Hippocampal formation (tissue), 2 donors: ENCODE results near the gene PRDM16.

ENCODE experiments used
- DNase-seq, 2 donors: peaks; one replicate each; lab custom pipeline; 2025; lab: John Stamatoyannopoulos, UW

The PRDM16 gene

DNA sequence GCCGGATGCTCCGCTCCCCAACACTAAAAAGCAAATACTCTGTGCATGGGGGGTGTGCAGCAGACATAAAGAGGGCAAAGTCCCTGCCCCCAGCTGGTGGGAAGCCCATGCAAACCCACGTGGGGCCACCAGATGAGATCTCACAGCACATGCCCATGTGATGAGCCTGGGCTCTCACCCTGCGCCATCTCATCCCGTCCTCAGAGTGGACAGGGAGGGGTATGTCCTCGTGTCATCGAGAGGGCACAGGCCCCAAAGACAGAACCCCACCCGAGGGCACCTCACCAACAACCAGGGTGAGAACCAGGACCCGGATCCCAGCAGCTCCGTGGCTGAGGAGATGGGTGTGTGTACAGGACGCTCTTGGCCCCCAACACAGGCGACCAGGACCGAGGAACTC is 360.3 kb downstream of the PRDM16 start:
- no peak for DNase-seq

DNA sequence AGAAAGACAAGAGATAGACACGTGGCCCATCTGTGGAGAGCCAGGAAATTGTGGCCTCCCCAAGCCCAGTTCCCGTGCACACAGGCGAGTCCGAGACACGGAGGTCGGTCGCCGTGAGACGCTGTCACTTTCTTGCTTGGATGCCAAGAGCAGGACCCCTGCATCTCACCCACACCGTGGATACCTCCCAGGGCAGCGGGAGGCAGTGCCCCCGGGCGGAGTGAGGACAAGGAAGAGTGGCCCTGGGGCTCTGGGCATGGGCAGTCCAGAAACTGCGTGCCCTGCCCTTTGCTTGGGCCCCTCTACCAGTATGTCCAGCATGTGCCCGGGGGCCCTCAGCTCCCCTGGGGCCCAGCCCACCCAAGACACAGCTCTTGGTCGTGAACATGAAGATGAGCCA is 360.8 kb downstream of the PRDM16 start:
- no peak for DNase-seq

DNA sequence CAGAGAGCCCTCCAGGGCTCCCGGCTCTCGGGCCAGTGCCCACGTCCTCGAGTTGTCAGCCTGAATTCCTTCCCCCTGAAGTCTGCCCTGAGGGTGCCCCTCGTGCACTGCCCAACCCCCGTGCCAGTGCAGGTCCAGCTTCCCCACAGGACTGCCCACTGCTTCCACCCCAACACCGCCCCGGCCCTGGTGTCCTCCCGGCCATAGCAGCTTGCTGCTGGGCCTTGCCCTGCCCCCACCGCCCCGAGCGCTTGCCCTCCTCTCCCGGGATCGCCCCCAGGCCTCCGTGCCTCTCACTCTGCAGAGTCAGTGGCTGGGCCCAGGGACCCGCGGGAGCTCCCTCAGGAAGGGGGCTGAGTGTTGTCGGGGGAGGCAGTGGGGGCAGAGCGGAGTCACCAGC is 361.4 kb downstream of the PRDM16 start:
- no peak for DNase-seq

DNA sequence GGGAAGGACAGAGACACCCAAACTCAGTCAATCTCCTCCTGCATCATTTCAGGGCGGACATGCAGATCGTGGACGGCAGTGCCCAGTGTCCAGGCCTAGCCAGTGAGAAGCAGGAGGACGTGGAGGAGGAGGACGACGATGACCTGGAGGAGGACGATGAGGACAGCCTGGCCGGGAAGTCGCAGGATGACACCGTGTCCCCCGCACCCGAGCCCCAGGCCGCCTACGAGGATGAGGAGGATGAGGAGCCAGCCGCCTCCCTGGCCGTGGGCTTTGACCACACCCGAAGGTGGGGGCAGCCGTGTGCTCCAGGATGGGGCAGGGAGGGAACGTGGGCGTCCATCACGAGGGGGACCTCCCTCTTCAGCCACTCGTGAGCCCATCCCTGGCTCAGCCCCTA is 361.8 kb downstream of the PRDM16 start:
- no peak for DNase-seq

DNA sequence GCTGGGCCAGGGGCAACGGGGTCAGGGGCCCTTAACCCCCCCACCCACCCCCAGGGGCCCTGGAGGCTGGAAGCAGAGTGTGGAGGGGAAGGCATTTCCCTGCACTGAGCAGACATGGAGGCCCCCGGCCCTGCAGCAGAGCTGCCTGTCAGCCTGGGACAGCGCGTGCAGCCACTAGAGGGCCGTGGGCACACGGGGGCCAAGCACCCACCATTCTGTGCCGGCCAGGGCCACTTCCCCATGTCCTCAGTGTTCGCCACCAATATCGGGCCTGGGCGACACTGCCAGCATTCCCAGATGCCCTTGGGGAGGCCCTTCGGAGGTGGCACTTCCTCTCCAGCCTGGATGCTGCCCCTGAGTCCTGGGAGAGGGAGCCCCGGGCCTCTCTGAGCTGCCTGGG is 362.3 kb downstream of the PRDM16 start:
- no peak for DNase-seq

- no peak for DNase-seq
These were observed 362.7 kb downstream of the PRDM16 start for GRCh38 chr1:3431686-3432085.

- no peak for DNase-seq
These were observed 363.3 kb downstream of the PRDM16 start for GRCh38 chr1:3432306-3432705.

- DNase-seq, result no peak
These were observed 364.1 kb downstream of the PRDM16 start for GRCh38 chr1:3433076-3433475.

- no peak for DNase-seq
These were observed 364.8 kb downstream of the PRDM16 start for GRCh38 chr1:3433596-3434320.

DNA sequence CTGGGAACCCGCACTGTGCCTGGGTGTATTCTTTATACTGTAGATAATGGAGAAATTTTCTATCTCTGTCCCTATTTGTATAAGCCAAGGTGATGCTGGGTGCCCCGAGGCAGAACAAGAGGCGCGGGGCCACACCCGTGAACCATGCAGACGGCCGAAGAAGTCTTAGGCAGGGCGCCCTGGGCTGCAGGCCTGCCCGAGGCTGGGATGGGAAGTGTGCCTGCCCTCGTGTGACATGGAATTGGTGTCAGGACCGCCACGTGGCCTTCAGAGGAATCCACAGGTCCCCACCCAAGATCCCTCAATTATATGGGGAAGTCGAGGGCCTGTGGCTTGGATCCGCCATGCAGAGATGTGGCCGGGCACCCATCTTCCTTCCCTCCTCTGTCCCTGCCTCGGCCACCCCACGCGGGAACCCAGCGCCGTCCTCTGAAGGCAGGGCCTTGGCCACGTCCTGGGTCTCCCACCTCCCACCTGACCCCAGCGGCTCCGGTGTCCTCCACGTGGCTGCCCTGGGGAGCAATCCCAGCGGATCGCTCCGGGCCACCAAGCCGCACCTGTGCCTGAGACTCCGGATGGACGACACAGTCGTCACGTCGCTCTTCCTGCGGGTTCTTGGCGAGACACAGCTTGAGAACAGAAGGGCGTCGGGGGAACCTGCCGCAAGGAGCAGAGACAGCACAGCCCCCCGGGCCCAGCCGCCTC is 365.6 kb downstream of the PRDM16 start:
- DNase-seq, result no peak

DNA sequence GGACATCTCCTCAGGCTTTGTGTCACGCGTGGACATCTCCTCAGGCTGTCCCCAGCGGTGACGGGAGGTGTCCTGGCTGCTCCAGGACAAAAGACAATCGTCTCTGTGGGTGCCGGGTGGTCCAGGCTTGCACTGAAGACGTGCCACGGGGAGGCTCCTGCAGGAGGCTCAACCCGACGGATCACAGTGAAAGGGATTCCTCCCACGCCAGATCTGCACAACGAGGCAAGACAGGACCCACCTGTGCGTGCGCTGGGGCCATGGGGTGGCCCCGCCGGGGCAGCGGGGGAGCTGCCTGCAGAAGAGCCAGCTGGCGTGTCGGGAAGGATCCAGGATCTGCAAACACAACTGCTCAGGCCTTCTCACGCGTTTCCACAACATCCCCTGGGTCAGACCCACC is 366.7 kb downstream of the PRDM16 start:
- DNase-seq, result no peak

GRCh38 chr1:3436451-3436850 is 367.4 kb downstream of the PRDM16 start:
- DNase-seq, result no peak

GRCh38 chr1:3436901-3437300 is 367.9 kb downstream of the PRDM16 start:
- no peak for DNase-seq

DNA sequence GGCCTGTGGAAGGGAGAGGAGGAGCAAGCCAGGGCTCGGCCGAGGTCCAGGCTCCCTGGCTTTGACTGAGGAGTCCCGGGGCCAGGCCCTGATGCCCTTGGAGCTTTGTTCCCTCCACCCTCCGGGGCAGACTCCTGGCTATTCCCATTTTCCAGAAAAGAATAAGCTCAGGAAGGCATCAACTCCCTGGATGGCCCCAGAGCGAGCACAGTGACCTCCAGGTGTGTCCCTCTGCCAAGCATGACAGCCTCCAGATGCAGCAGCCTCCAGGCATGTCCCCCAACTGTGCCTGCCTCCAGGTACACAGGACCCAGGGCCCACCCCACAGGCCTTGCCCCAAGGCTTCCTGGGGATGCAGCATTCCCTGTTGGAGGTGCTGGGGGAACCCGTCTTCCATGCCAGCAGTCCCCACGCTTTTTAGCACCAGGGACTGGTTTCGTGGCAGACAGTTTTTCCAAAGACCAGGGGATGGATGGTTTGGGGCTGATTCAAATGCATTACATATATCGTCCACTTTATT is 369.7 kb downstream of the PRDM16 start:
- no peak for DNase-seq

DNA sequence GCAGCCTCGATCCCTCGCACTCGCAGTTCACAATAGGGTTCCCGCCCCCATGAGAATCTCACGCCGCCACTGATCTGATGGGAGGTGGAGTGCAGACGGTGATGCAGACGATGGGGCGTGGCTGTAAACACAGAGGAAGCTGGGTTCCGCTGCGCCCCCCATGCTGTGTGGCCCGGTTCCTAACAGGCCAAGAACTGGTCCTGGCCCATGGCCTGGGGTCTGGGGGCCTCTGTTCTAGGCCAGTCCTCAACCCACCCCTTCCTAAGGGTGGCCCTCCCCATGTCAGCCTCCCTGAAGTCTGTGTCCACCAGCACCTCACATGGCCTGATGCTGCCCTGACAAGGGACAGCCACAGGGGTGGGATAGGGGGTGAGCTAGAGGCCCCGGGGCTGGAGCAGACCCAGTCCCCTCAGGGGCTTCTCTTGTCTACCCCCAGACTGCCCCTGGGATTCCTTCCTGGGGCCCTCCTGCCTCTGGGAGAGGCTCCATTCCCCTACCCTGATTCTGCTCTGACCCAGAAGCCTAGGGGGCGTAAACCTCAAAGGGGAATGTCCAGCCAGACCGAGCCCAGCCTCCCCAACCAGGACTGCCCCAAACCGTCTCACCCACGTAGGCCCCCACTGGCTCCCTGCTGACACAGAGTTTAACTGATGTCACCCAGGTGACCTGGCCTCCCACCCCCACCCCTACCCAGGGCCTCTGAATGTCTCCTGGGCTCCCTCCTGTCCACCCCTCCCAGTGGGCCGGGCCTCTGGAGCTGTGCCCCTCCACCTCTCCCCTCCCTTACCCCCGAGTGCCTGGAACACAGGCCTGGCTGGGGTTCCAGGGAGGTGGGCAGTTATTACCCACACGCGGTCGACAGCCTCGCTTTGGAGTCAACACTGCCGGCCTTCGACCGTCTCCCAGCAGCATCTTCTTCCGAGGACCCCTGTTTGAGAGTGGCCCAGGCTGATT is 370.6 kb downstream of the PRDM16 start:
- no peak for DNase-seq

- DNase-seq, result no peak
These were observed 371.3 kb downstream of the PRDM16 start for GRCh38 chr1:3440300-3440681.

- DNase-seq, result no peak
These were observed 371.9 kb downstream of the PRDM16 start for GRCh38 chr1:3440711-3441409.

GRCh38 chr1:3441410-3441847 is 372.4 kb downstream of the PRDM16 start:
- peak; percentile 61 to 85 for DNase-seq

DNA sequence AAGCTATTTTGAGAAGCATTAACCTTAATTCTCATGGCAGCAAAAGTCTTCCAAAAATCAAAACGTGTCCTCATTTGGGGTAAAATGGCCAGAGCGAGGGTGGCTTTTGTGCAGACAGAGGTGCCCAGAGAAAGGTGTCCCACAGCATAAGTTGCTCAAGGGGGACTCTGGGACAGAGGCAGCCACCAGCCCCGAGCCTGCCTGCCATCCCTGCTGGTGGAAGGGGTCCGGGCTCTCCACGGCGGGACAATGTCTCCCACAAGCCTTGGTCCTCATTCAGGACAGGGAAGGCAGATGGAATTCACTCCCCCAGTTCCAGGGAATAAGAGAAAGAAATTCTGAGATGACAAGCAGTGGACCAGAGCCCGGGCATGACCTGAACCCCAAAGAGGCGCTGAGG is 372.9 kb downstream of the PRDM16 start:
- no peak for DNase-seq

DNA sequence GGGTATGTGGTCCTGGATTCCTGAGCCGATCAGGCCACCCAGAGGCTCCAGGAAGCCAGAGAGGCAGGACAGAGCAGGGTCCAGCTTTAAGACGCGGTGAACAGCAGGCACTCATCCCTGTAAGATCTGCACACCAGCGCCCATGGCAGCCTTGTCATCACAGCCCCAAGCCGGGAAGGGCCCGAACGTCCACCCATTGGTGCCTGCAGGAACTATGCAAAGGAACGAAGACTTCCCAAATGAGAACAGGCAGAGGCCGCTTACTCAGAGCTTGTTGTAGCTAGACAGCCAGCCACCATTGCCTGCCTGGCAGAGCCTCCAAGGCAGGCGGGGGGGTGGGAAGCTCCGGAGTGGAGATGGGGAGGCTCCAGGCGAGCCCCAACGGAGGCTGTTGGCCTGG is 373.3 kb downstream of the PRDM16 start:
- no peak for DNase-seq

- DNase-seq, result no peak
These were observed 373.9 kb downstream of the PRDM16 start for GRCh38 chr1:3442901-3443300.

DNA sequence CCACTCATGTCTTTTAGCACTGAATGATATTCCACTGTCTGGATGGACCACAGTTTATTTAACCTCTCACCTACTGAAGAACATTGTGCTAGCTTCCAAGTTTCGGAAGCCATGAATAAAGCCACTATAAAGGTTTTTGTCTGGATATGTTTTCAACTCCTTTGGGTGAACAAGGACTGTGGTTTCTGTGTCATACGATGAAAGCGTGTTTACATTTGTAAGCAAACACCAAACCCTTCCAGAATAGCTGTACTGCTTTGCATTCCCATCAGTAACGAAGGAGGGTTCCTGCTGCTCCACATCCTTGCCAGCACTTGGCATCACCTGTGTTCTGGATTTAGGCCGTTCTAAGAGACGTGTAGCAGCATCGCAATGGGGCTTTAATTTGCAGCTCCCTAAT is 374.8 kb downstream of the PRDM16 start:
- no peak for DNase-seq
